Astrocyte (in vitro differentiated cells and primary cell): ENCODE data around the gene DLG3.

ENCODE experiments used
- CTCF ChIP-seq: IDR thresholded peaks from 2 replicates; pipeline ENCODE4 v1.5.1; 2011; ENCODE audit warnings: low read depth, mild to moderate bottlenecking, inconsistent platforms, low read length, moderate library complexity; ENCODE audit not compliant: insufficient read depth
- EZH2 ChIP-seq: IDR thresholded peaks from 2 replicates; pipeline ENCODE4 v1.6.1; 2012; ENCODE audit warnings: mild to moderate bottlenecking, low read length, inconsistent platforms; ENCODE audit not compliant: insufficient read depth

DNA sequence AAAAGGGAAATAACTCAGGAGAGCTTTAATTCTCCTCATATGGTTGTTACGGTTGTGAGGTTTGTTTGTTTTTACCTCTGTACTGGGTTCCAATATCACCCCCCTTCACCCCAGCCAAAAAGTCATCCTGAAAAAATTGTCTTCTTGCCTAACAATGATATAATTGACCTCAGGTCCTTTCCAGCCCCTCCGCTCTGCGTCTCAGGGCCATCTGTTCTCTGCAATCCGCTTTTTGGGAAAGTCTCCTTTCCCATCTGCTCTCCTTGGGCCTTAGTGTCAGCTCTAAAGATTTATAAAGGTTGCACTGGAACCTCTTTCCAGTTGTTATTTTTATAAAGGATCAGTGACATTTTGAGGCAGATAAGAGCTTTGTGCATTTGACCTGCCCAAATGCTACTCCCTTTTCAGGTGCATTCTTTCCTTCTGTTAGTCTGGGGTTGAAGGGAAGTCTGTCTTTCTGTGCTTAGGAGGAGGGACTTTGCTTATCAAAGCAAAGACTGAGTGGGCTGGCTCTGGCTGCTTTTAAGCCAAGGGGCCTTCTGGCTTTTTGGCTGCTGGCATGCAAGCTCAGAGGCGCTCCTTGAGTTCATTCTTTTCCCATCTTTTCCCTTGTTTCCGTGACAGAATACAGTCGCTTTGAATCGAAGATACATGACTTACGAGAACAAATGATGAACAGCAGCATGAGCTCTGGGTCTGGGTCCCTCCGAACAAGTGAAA lies 34.1 kb downstream of the DLG3 start:
- no peak for TF ChIP-seq CTCF
- TF ChIP-seq EZH2, result no peak
